GM18511 (cell line): Measurements from ENCODE around the gene GPNMB.

Experiments
- ATAC-seq: cut with Tn5 transposase; IDR thresholded peaks from one replicate; pipeline ENCODE4 v1.9.1; 2021; ENCODE audit warnings: mild to moderate bottlenecking, moderate library complexity; ENCODE audit not compliant: unreplicated experiment

GPNMB gene

GRCh38 chr7:23228412-23228811 is 18.2 kb upstream of the GPNMB start:
- ATAC-seq = no peak

- no peak for ATAC-seq
Measured at GRCh38 chr7:23230641-23231101, 15.9 kb upstream of the GPNMB start.

- ATAC-seq = no peak
Measured at GRCh38 chr7:23232966-23233365, 13.6 kb upstream of the GPNMB start.

GRCh38 chr7:23234569-23235296 is 11.8 kb upstream of the GPNMB start:
- ATAC-seq = peak; percentile 97

- no peak for ATAC-seq
Measured at GRCh38 chr7:23235813-23236221, 10.8 kb upstream of the GPNMB start.

GRCh38 chr7:23237000-23237399 is 9.6 kb upstream of the GPNMB start:
- no peak for ATAC-seq

GRCh38 chr7:23238983-23239652 is 7.5 kb upstream of the GPNMB start:
- no peak for ATAC-seq

GRCh38 chr7:23239698-23240097 is 6.9 kb upstream of the GPNMB start:
- ATAC-seq = no peak

GRCh38 chr7:23242321-23242720 is 4.3 kb upstream of the GPNMB start:
- ATAC-seq = no peak

- ATAC-seq = no peak
Measured at GRCh38 chr7:23242935-23243334, 3.6 kb upstream of the GPNMB start.

- no peak for ATAC-seq
Measured at GRCh38 chr7:23247046-23247602, 549 bp downstream of the GPNMB start.

GRCh38 chr7:23247603-23248335 is 1.2 kb downstream of the GPNMB start:
- peak; percentile 45 for ATAC-seq

- ATAC-seq = no peak
Measured at GRCh38 chr7:23249486-23249885, 2.9 kb downstream of the GPNMB start.

GRCh38 chr7:23254051-23254681 is 7.6 kb downstream of the GPNMB start:
- ATAC-seq = no peak

GRCh38 chr7:23256731-23257130 is 10.2 kb downstream of the GPNMB start:
- ATAC-seq = no peak

- no peak for ATAC-seq
Measured at GRCh38 chr7:23260371-23260770, 13.8 kb downstream of the GPNMB start.

- no peak for ATAC-seq
Measured at GRCh38 chr7:23261843-23262452, 15.4 kb downstream of the GPNMB start.

- ATAC-seq = no peak
Measured at GRCh38 chr7:23264916-23265458, 18.4 kb downstream of the GPNMB start.

GRCh38 chr7:23266918-23267317 is 20.3 kb downstream of the GPNMB start:
- ATAC-seq = no peak

- ATAC-seq = no peak
Measured at GRCh38 chr7:23267357-23267756, 20.8 kb downstream of the GPNMB start.
